Lower leg skin (tissue), 3 donors: ENCODE data around the gene TSPAN32.

Experiments
- CTCF ChIP-seq, 3 donors: fragments of 450-650 bp; IDR thresholded peaks; one replicate each; pipeline ENCODE4 v1.5.1; 2016; ENCODE audit warnings: antibody characterized with exemption in 3 of 3, mild to moderate bottlenecking in 3 of 3, moderate library complexity in 2 of 3
- POLR2A ChIP-seq, 2 donors: fragments of 450-650 bp; IDR thresholded peaks; one replicate each; pipeline ENCODE4 v1.6.1; 2016 to 2017; ENCODE audit warnings: antibody characterized with exemption in 2 of 2, mild to moderate bottlenecking in 1 of 2, moderate library complexity in 1 of 2

DNA sequence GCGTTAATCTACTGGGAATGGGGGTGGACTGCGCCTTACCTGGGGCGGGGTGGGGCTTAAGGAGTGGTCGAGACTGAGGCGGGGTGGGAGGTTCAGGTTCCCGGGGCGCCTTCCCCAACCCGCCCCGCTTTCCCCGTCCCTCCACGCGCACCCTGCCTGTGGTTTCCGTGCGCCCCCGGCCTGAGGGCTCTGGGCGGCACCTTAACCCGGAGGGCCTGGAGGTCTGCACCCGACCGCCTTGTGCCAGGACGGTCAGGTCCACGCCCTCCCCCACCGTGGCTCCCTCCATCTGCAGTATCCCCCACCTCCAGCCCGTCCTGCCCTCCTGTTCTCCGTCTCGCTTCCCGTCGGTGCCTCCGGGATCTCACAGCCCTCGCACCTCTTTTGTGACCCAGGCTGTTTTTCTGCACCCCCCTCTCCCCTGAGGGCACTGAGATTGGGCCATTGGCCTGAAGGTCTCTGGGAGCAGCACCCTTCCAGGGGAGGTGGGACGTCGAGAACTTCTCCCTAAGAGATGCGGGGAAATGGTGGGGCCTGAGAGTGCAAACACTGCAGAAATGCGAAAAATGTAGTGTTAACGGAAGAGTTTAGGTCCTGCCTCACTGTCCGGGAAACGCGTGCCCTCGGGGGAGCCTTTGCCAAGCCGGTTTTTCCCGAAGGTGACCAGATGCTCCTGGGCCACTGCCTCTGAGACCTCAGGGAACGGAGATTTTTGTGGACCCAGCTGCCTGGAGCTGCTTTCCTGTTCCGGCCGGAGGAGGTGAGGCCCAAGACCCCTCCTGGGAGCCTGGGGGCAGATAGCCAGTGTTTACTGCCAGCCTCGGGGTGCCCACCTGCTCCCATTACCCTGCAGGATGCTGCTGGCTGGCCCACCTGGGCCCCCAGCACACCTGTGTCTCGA is 30.2 kb upstream of the TSPAN32 start:
- TF ChIP-seq POLR2A (IDR thresholded peaks at IDR 0.05): no peak
- TF ChIP-seq CTCF (IDR thresholded peaks at IDR 0.05): no peak
